Stomach (tissue), 4 donors: ENCODE data around the gene VAMP5.

ENCODE experiments used
- EP300 ChIP-seq: sonication (generic); formaldehyde crosslinking; IDR thresholded peaks from one replicate; pipeline ENCODE4 v1.6.1; 2017; ENCODE audit warnings: antibody characterized with exemption
- POLR2A ChIP-seq, 4 donors: fragments of 450-650 bp; IDR thresholded peaks; one replicate each; pipeline ENCODE4 v1.6.1; 2016; ENCODE audit warnings: antibody characterized with exemption in 4 of 4, control low read depth in 2 of 4, mild to moderate bottlenecking in 1 of 4, moderate library complexity in 1 of 4
- POLR2AphosphoS5 ChIP-seq, 3 donors: sonication (generic); formaldehyde crosslinking; IDR thresholded peaks; one replicate each; pipeline ENCODE4 v1.6.1; 2016; ENCODE audit warnings: antibody characterized with exemption in 3 of 3
- TF ChIP-seq, protein P1 (sequence below), 7 experiments: fragments of 450-650 bp in 4 of 7; fragments of 200-600 bp in 3 of 7; sonication (generic) in 3 of 7; IDR thresholded peaks; one replicate each; pipeline ENCODE4 v1.5.1; 2016 to 2019; ENCODE audit warnings: antibody characterized with exemption in 7 of 7, control low read depth in 2 of 7, mild to moderate bottlenecking in 1 of 7

GRCh38 chr2:85589982-85590791 is 6.0 kb downstream of the VAMP5 start:
- TF ChIP-seq, protein P1, sequence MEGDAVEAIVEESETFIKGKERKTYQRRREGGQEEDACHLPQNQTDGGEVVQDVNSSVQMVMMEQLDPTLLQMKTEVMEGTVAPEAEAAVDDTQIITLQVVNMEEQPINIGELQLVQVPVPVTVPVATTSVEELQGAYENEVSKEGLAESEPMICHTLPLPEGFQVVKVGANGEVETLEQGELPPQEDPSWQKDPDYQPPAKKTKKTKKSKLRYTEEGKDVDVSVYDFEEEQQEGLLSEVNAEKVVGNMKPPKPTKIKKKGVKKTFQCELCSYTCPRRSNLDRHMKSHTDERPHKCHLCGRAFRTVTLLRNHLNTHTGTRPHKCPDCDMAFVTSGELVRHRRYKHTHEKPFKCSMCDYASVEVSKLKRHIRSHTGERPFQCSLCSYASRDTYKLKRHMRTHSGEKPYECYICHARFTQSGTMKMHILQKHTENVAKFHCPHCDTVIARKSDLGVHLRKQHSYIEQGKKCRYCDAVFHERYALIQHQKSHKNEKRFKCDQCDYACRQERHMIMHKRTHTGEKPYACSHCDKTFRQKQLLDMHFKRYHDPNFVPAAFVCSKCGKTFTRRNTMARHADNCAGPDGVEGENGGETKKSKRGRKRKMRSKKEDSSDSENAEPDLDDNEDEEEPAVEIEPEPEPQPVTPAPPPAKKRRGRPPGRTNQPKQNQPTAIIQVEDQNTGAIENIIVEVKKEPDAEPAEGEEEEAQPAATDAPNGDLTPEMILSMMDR (IDR thresholded peaks at IDR 0.05): no peak
- no peak for TF ChIP-seq EP300
- TF ChIP-seq POLR2A (IDR thresholded peaks at IDR 0.05): no peak
- TF ChIP-seq POLR2AphosphoS5 (IDR thresholded peaks at IDR 0.05): peak in 1 of 3 donors; percentile 57
